Stomach (tissue), 9 donors: Measurements from ENCODE around the gene TNNC1. TPM values are rescaled to one million over a fixed set of nuclear protein-coding genes. Genes with fewer than 3 reads are reported as not detected.

ENCODE experiments used
- DNase-seq, 2 donors: peaks; one replicate each; pipeline versions ENCODE4 v3.0.0 to v3.0.0-alpha.2; 2013 to 2019
- H3K27ac ChIP-seq, 5 donors: fragments of 200-600 bp in 4 of 5; sonication (generic) in 4 of 5; one replicate each; pipeline ENCODE4 v1.5.1; 2013 to 2019; ENCODE audit warnings: mild to moderate bottlenecking in 1 of 5, moderate library complexity in 1 of 5
- H3K27me3 ChIP-seq, 3 donors: fragments of 200-600 bp; sonication (generic); one replicate each; pipeline ENCODE4 v1.5.1; 2017 to 2019; ENCODE audit warnings: mixed run types in 1 of 3
- H3K36me3 ChIP-seq, 4 donors: fragments of 200-600 bp; sonication (generic); 1 replicate in 3 of 4; 2 replicates in 1 of 4; pipeline ENCODE4 v1.5.1; 2016 to 2019
- H3K4me1 ChIP-seq, 4 donors: fragments of 200-600 bp; sonication (generic); one replicate each; pipeline ENCODE4 v1.5.1; 2016 to 2019
- H3K4me3 ChIP-seq, 4 donors: fragments of 200-600 bp; sonication (generic) in 3 of 4; one replicate each; pipeline ENCODE4 v1.5.1; 2016 to 2019; ENCODE audit warnings: mild to moderate bottlenecking in 1 of 4
- H3K9me3 ChIP-seq, 4 donors: fragments of 200-600 bp; sonication (generic); one replicate each; pipeline ENCODE4 v1.5.1; 2016 to 2019
- EP300 ChIP-seq: sonication (generic); formaldehyde crosslinking; IDR thresholded peaks from one replicate; pipeline ENCODE4 v1.6.1; 2017; ENCODE audit warnings: antibody characterized with exemption
- POLR2A ChIP-seq, 4 donors: fragments of 450-650 bp; IDR thresholded peaks; one replicate each; pipeline ENCODE4 v1.6.1; 2016; ENCODE audit warnings: antibody characterized with exemption in 4 of 4, control low read depth in 2 of 4, mild to moderate bottlenecking in 1 of 4, moderate library complexity in 1 of 4
- POLR2AphosphoS5 ChIP-seq, 3 donors: sonication (generic); formaldehyde crosslinking; IDR thresholded peaks; one replicate each; pipeline ENCODE4 v1.6.1; 2016; ENCODE audit warnings: antibody characterized with exemption in 3 of 3
- WGBS, 5 donors: extraction: QIAGEN DNeasy Blood & Tissue Kit in 3 of 5; methylation state at CpG; one replicate each; pipeline versions ENCODE4 v1.1.5 to v1.1.7; 2013 to 2018; 5-methylcytosine and 5-hydroxymethylcytosine counted together
- intact Hi-C: fragments of 100-400 bp; cut with DNase I; formaldehyde crosslinking; loops from one replicate; pipeline ENCODE4 v1.15.1; 2023; ENCODE audit warnings: low total_unique reads
- polyA plus RNA-seq, 3 donors: library from polyadenylated mRNA; stranded (reverse); fragments of 200-250 nt; gene quantifications; one replicate each; pipeline ENCODE4 v1.2.3, GENCODE V29; 2013
- total RNA-seq, 5 donors: library from RNA; depleted of rRNA; stranded (reverse); fragments of >200 nt; gene quantifications; one replicate each; pipeline versions ENCODE4 v1.1.0 to v1.2.3, GENCODE V29; 2014 to 2016
- TF ChIP-seq, protein P1 (sequence below), 7 experiments: fragments of 450-650 bp in 4 of 7; fragments of 200-600 bp in 3 of 7; sonication (generic) in 3 of 7; IDR thresholded peaks; one replicate each; pipeline ENCODE4 v1.5.1; 2016 to 2019; ENCODE audit warnings: antibody characterized with exemption in 7 of 7, control low read depth in 2 of 7, mild to moderate bottlenecking in 1 of 7
- donor health status: healthy with polysubstance abuse.
- donor health status: Bipolar disorder and iron deficiency.
- donor health status: healthy.

TNNC1 gene
- total and polyA plus RNA-seq, 8 donors = 3.1 to 41.1 (median 6.5) TPM; not detected in 3

DNA sequence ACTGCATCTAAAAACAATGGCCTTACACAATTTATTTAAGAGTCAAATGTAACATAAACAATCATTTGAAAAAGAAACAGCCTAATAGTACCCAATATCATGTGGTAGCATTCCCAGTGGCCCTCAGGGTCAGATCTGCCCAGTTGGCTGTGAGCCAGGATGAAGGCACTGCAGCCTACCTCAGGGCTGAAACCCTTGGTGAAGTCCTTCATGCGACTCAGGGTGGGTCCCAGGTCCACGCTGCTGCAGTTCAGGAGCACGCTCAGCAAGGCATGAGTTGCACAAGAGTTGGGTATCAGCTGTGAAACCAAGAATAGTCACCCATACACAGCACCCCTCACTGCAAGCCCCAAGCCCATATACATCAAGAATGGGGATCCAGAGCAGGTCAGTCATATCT, 46.1 kb downstream of the TNNC1 start:
- 89 to 98% (median 93%) methylated on average over 3 of the region's 3 CpGs for WGBS, 5 donors

DNA sequence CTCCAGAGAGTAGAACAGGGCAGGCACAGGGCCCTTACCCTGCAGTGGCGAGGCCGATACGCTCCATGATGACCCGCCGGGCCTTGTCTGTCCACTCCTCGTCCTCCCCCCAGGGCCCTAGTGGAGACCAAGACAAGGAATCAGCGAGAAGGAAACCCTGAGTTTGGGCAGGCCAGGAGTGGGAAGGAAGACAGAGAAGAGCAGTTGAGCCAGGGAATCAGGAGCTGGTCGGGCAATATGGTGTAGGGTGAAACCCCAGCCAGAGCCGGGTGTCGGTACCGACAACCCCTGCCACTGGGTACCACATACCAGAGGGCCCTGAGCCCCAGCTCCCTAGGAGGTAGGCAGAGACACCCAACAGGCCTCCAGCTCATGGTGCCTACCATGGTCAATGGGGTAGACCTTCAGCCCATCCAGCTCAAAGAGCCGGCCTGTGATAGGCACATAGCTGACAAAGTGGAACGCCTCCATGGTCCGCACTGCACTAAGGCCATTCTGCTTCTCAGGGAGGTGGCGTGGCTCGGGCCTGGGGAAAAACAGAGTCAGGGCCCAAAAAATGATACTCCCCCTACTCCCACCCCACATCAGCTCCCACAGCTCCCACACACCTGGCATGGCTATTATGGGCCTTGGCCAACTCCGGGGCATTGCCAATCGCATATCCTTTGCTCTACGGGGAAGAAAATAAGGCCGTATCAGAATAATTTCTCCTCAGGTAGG, 46.9 kb downstream of the TNNC1 start:
- Histone ChIP-seq H3K27ac (no peak overlapping the region), H3K9me3 (no peaks in the 10 kb centered on the region), H3K4me3 (no peak overlapping the region), H3K4me1 (peaks cover 18 to 50% (median 46%) of the 10 kb centered on the region in 4 donors), H3K27me3 (no peaks in the 10 kb centered on the region), H3K36me3 (peaks cover 49 to 67% (median 64%) of the 10 kb centered on the region in 4 donors)
- no peak for DNase-seq
- no peak for TF ChIP-seq POLR2AphosphoS5 (IDR thresholded peaks at IDR 0.05)
- WGBS, 5 donors = 93 to 95% (median 94%) methylated on average over 20 of the region's 20 CpGs
- intact Hi-C loops = no loop called here

More for the DNA sequence above, 46.1 kb downstream of the TNNC1 start:
- Histone ChIP-seq H3K4me3 (no peak overlapping the region), H3K27me3 (no peaks in the 10 kb centered on the region), H3K9me3 (no peaks in the 10 kb centered on the region), H3K27ac (no peak overlapping the region), H3K4me1 (peaks cover 26 to 58% (median 54%) of the 10 kb centered on the region in 4 donors), H3K36me3 (peaks cover 41 to 59% (median 56%) of the 10 kb centered on the region in 4 donors)
- TF ChIP-seq, protein P1, sequence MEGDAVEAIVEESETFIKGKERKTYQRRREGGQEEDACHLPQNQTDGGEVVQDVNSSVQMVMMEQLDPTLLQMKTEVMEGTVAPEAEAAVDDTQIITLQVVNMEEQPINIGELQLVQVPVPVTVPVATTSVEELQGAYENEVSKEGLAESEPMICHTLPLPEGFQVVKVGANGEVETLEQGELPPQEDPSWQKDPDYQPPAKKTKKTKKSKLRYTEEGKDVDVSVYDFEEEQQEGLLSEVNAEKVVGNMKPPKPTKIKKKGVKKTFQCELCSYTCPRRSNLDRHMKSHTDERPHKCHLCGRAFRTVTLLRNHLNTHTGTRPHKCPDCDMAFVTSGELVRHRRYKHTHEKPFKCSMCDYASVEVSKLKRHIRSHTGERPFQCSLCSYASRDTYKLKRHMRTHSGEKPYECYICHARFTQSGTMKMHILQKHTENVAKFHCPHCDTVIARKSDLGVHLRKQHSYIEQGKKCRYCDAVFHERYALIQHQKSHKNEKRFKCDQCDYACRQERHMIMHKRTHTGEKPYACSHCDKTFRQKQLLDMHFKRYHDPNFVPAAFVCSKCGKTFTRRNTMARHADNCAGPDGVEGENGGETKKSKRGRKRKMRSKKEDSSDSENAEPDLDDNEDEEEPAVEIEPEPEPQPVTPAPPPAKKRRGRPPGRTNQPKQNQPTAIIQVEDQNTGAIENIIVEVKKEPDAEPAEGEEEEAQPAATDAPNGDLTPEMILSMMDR (IDR thresholded peaks at IDR 0.05) = no peak
- TF ChIP-seq POLR2A (IDR thresholded peaks at IDR 0.05) (no peak), POLR2AphosphoS5 (IDR thresholded peaks at IDR 0.05) (no peak), EP300 (no peak)
- intact Hi-C loops = no loop called here
- DNase-seq = no peak

DNA sequence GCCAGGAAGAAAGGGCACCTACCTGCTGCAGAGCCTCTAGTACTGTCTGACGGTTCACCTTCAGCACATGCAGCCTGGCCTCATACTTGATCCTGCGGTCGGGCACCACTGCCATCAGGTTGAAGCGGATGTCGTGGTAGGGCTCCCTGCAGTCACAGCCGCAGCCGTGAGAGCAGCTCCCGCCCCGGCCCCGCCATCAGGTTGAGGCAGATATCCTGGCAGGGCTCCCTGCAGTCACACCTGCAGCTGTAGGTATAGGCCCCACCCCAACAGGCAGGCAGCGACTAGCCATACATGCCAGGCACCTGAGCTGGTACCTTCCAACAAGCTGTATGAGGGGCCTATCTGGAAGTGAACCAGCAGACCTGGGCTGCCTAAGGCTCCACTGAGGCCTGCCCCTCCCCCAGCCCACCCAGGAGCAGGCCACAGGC, 47.6 kb downstream of the TNNC1 start:
- Histone ChIP-seq H3K4me1 (peaks cover 13 to 43% (median 40%) of the 10 kb centered on the region in 4 donors), H3K27ac (no peak overlapping the region), H3K27me3 (no peaks in the 10 kb centered on the region), H3K9me3 (no peaks in the 10 kb centered on the region), H3K4me3 (no peak overlapping the region), H3K36me3 (peaks cover 56 to 75% (median 72%) of the 10 kb centered on the region in 4 donors)
- WGBS, 5 donors = 14 to 70% (median 53%) methylated on average over 1 to 11 of the region's 11 CpGs; no CpG with 5 or more reads in 1 of the 5 donors
- peak; percentile 49 to 65 for DNase-seq
- TF ChIP-seq, protein P1 (IDR thresholded peaks at IDR 0.05) = no peak
- TF ChIP-seq POLR2AphosphoS5 (IDR thresholded peaks at IDR 0.05) = no peak
- TF ChIP-seq POLR2A (IDR thresholded peaks at IDR 0.05) = no peak
- TF ChIP-seq EP300 = no peak
- intact Hi-C loops = no loop called here

DNA sequence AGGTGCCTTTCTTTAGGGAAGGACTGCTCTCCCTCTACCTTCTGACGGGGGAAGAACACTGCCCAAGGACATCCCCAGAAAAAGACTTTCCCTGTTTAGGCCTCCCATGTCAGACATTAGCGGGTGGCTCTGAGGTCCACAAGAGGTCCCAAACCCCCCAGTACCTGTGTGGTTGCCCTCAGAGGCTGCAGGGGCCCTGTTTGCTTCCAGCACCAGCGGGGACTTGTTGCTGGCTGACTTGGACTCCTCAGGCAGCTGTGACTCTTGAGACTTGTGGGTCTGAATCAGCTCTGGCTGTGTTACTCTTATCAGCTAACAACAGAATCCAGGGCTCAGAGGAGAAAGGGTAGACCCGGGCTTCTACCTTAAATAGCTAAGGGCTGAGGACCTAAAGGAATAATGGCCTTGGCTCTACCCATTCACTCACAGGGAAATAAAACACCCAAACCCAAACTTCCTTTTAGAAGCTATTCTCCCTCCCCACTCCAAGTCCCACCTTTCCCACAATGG, 48.2 kb downstream of the TNNC1 start:
- intact Hi-C loops = no loop called here
- no peak for DNase-seq
- WGBS, 5 donors = 86 to 94% (median 88%) methylated on average over 4 of the region's 4 CpGs

More for the DNA sequence above, 48.2 kb downstream of the TNNC1 start:
- Histone ChIP-seq H3K36me3 (peaks cover 58 to 80% (median 77%) of the 10 kb centered on the region in 4 donors), H3K27me3 (no peaks in the 10 kb centered on the region), H3K4me1 (peaks cover 13 to 45% (median 41%) of the 10 kb centered on the region in 4 donors), H3K4me3 (no peak overlapping the region), H3K27ac (no peak overlapping the region), H3K9me3 (no peaks in the 10 kb centered on the region)
- TF ChIP-seq POLR2A (IDR thresholded peaks at IDR 0.05) = no peak
- TF ChIP-seq, protein P1 (IDR thresholded peaks at IDR 0.05) = no peak
- TF ChIP-seq POLR2AphosphoS5 (IDR thresholded peaks at IDR 0.05) = no peak
- TF ChIP-seq EP300 = no peak
